GM19043 (cell line): ENCODE data around the gene SHCBP1L.

Source experiments
- ATAC-seq: cut with Tn5 transposase; IDR thresholded peaks from one replicate; pipeline ENCODE4 v1.9.1; 2021; ENCODE audit warnings: low read depth; ENCODE audit not compliant: unreplicated experiment

Gene SHCBP1L

DNA sequence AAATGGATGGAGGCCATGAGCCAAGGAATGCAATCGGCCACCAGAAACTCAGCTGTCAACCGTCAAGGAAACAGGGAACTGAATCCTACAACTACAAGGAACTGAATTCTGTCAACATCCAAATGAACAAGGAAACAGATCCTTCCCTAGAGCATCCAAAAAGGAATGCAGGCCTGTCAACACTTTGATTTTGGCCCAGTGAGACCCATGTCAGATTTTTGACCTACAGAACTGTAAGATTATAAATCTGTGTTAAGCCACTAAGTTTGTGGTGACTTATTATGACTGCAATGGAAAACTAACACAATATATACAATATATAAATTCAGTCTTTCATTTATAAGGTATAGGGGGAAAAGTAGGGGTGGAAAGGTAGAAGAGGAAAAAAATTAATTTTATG, 55.3 kb downstream of the SHCBP1L start:
- ATAC-seq: no peak

GRCh38 chr1:182890927-182891610, 61.9 kb downstream of the SHCBP1L start:
- no peak for ATAC-seq

- no peak for ATAC-seq
These were observed 63.0 kb downstream of the SHCBP1L start for GRCh38 chr1:182889997-182890396.

DNA sequence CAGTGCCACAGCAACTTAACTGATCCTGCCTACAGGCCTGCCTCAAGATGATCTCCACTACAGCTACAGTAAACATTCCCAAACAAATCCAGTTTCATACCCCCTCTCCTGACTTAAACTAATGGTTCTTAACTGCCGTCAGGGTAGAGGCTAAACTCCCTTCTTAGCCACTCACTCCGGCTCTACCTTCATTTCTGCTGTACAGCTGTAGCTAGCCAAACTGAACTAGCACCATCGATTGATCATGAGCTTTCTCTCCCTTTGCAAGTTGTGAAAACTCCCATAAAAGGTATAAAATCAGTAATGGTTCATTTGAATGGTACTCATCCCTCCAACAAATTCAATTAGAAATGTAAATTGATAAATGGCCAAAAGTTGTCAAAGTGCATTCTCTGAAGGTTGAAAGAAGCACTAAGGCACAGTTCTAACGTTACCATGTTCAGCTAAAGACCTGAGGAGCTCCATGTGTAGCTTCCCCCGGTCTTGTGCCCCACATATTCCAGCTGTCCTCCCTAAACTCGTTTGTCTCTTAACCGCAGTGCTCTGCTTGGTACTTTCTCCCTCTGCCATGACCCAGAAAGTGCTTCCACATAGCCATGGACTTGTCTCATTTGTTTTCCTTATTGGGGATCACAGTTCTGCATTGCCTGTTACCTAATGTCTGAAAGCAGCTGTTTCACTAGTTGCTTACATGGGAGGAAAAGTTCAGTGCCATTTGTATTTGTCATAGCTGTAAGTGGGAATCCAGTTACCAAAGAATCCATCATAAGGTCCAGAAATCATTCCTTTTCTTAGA, 64.0 kb downstream of the SHCBP1L start:
- no peak for ATAC-seq

GRCh38 chr1:182886985-182887384, 66.0 kb downstream of the SHCBP1L start:
- no peak for ATAC-seq

DNA sequence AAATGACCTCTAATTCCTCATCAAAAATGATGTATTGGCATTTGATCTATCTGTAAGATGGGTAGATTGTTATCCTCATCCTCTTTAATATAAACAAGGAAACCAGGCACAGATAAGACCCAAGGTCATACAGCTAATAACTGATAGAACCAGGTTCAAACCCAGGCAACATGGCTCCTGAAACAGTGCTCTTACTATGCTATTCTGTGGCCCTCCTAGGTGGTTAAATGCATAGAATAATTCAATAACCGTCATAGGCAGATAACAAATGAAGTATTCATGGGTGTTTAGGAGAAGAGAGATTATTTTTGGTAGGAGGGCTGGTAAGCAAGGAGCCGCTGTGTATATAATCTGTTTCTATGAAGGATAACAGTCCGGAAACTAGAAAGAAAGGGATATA, 67.4 kb downstream of the SHCBP1L start:
- ATAC-seq: no peak

GRCh38 chr1:182884872-182885271, 68.1 kb downstream of the SHCBP1L start:
- no peak for ATAC-seq

- ATAC-seq: no peak
These were observed 75.1 kb downstream of the SHCBP1L start for GRCh38 chr1:182877842-182878241.

- no peak for ATAC-seq
These were observed 75.6 kb downstream of the SHCBP1L start for GRCh38 chr1:182877331-182877730.

GRCh38 chr1:182875889-182876288, 77.1 kb downstream of the SHCBP1L start:
- ATAC-seq: no peak

GRCh38 chr1:182872881-182873280, 80.1 kb downstream of the SHCBP1L start:
- no peak for ATAC-seq

DNA sequence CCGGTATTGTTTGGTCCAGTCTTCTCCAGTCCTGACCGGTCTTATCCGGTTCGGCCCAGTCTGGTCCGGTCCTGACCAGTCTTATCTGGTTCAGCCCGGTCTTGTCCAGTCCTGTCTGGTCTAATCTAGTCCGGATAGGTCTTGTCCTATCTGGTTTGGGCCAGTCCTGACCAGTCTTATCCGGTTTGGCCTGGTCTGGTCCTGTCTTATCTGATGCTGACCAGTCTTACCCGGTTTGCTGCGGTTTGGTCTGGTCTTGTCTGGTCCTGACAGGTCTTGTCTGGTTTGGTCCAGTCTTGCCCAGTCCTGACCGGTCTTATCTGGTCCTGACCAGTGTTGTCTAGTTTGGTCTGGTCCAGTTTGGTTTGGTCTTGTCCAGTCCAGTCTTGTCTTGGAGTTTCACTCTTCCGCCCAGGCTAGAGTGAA, 83.7 kb downstream of the SHCBP1L start:
- no peak for ATAC-seq

- ATAC-seq: no peak
These were observed 85.1 kb downstream of the SHCBP1L start for GRCh38 chr1:182867861-182868260.

DNA sequence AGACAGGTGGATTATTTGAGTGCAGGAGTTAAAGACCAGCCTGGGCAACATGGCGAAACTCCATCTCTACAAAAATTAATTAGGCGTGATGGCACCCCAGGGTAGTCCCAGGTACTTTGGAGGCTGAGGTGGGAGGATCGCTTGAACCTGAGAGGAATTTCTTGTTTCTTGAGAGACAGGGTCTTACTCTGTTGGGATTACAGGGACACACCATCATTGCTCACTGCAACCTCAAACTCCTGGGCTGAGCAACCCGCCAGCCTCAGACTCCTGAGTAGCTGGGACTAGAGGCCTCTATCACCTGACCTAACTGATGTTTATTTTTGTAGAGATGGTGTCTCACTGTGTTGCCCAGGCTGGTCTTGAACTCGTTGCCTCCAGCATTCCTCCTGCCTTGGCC, 89.0 kb downstream of the SHCBP1L start:
- ATAC-seq: no peak

DNA sequence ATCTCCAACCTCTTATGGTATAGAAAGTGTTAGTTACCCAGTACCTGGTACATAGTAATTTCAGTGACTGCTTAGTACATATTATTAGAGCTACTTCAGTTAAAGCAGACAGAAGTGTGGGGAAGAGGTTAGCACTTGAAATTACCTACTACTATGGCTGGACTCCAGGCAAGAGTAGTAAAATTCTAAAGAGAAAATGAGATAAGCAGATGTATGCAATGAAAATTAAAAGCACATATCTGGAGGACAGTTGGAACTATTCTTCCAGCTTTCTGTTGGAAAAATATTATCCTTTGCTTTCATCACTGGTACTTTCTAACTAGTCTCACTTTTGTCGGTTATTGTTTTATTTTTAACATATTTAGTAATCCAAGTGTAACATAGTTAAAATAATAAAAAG, 90.1 kb downstream of the SHCBP1L start:
- ATAC-seq: no peak

DNA sequence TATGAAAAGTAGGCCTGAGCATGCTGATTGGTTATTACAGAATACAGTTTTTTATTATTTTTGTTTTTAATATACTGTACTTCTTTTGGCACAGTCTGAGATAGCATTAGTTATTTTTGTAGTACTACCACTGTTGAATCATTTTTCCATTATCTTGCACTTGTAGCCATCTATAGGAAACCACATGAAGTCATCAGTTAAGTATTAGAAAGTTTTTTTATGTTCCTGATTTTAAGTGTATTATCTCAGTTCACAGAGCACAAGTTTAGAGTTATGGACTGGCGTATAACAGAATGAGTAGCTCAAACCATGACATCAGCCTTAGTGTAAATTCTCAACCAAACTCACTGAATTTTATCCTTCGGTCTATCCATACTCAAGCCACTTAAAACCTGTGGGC, 91.0 kb downstream of the SHCBP1L start:
- no peak for ATAC-seq

DNA sequence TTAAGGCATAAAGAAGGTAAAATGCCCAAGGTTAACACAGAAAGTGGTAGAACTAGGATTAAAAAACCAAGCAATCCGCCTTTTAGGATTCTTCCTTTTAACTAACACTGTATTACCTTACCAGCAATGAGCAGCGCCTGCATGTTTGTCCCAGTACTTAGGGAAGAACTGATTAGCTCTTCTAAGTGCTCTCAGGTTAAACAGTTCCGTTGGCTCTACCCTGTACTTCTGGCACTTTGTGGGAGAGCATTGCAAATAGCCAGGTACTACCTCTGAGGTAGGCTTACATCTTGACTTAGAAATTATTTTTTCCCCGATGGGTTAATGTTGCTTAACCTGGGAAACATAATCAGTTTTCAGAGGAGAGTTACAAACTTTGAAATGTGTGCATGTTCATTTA, 92.3 kb downstream of the SHCBP1L start:
- ATAC-seq: no peak

GRCh38 chr1:182857212-182857611, 95.8 kb downstream of the SHCBP1L start:
- ATAC-seq: no peak

GRCh38 chr1:182855911-182856310, 97.1 kb downstream of the SHCBP1L start:
- ATAC-seq: no peak

DNA sequence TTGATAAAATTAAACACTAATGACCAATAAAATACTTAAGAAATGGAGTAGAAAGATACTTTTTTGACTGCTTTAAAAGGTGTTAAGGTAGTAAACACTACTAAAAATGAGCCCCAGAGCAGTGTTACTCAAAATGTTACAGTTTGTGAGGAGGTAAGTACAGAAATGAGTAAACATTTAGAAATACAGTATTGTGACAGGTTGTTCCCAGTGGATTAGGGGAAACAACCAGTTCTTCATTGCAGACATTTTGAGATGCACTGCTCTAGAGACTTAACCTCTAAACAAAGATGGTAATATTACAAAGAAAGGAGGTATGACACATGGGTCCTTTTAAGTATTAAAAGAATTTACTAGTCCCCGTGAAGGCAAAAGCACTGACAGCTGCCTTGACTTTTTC, 101.1 kb downstream of the SHCBP1L start:
- no peak for ATAC-seq

DNA sequence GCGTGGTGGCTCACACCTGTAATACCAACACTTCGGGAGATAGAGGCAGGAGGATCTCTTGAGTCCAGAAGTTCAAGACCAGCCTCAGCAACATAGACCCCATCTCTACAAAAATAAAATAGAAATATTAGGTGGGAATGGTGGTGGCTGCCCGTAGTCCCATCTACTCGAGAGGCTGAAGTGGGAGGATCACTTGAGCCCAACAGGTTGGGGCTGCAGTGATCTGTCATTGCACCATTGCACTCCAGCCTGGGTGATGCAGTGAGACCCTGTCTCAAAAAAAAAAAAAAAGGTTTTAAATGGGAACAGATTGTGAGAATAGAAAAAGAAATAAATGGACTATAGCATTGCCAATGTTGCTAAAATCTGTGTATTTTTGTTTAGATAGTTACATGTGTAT, 102.6 kb downstream of the SHCBP1L start:
- no peak for ATAC-seq
